SK-N-SH (cell line): Measurements from ENCODE around the gene TCHHL1. TPM values are rescaled to one million over a fixed set of nuclear protein-coding genes. Genes with fewer than 3 reads are reported as not detected.
A peak's percentile ranks its signal among the peaks of the same experiment; 100 is the strongest.

Source experiments
- CTCF ChIA-PET: fragments of 300-600, 350-600 bp; formaldehyde crosslinking; extraction: SDS; loops from one replicate; lab custom pipeline; 2021; lab: Yijun Ruan, JAX
- POLR2A ChIA-PET: fragments of 350-600 bp; sonication (Branson Sonifier 250); formaldehyde crosslinking; extraction: SDS; loops from one replicate; lab custom pipeline; 2020; ENCODE audit warnings: antibody characterized with exemption, inconsistent platforms; lab: Yijun Ruan, JAX
- DNase-seq: peaks from one replicate; pipeline ENCODE4 v3.0.0; 2012
- H2AFZ ChIP-seq: fragments of 200-600 bp; sonication (generic); 2 replicates; pipeline ENCODE4 v1.8.1; 2016; ENCODE audit warnings: antibody characterized with exemption, mild to moderate bottlenecking, low read depth
- H3F3A ChIP-seq: fragments of 200-600 bp; sonication (generic); replicated peaks from 2 replicates; pipeline ENCODE3; 2016; ENCODE audit warnings: antibody characterized with exemption, mild to moderate bottlenecking; ENCODE audit not compliant: insufficient read depth
- H3K27ac ChIP-seq, 2 experiments: fragments of 200-500 bp in 1 of 2; fragments of 200-600 bp in 1 of 2; sonication (Bioruptor generic) in 1 of 2; sonication (generic), shearing (Covaris generic) in 1 of 2; 2 replicates each; pipeline versions ENCODE4 v1.5.1 to v1.6.1; 2014 to 2016; ENCODE audit warnings: low read depth in 2 of 2, inconsistent platforms in 1 of 2, low read length in 1 of 2, mild to moderate bottlenecking in 1 of 2, mixed read lengths in 1 of 2
- H3K27me3 ChIP-seq: fragments of 200-600 bp; sonication (generic), shearing (Covaris generic); 2 replicates; pipeline ENCODE4 v1.6.1; 2016; ENCODE audit warnings: mixed run types; ENCODE audit not compliant: insufficient read depth
- H3K36me3 ChIP-seq, 2 experiments: fragments of 200-500 bp in 1 of 2; fragments of 200-600 bp in 1 of 2; sonication (Bioruptor generic) in 1 of 2; sonication (generic) in 1 of 2; replicated peaks in 1 of 2; 2 replicates each; pipeline versions ENCODE3 to v1.5.1; 2014 to 2016; ENCODE audit warnings: low read length in 1 of 2, mild to moderate bottlenecking in 1 of 2; ENCODE audit not compliant: insufficient read depth in 2 of 2, control insufficient read depth in 1 of 2
- H3K4me1 ChIP-seq, 2 experiments: fragments of 200-500 bp in 1 of 2; fragments of 200-600 bp in 1 of 2; sonication (Bioruptor generic) in 1 of 2; sonication (generic), shearing (Covaris generic) in 1 of 2; 2 replicates each; pipeline versions ENCODE4 v1.5.1 to v1.6.1; 2014 to 2016; ENCODE audit warnings: low read depth in 1 of 2, low read length in 1 of 2, mixed run types in 1 of 2; ENCODE audit not compliant: insufficient read depth in 2 of 2, control insufficient read depth in 1 of 2
- H3K4me2 ChIP-seq: fragments of 200-600 bp; sonication (generic), shearing (Covaris generic); 2 replicates; pipeline ENCODE4 v1.6.1; 2017; ENCODE audit warnings: mixed run types
- H3K4me3 ChIP-seq, 2 experiments: fragments of 200-500 bp in 1 of 2; fragments of 200-600 bp in 1 of 2; sonication (Bioruptor generic) in 1 of 2; sonication (generic), shearing (Covaris generic) in 1 of 2; 2 replicates each; pipeline versions ENCODE4 v1.5.1 to v1.8.1; 2014 to 2016; ENCODE audit warnings: low read depth in 2 of 2, inconsistent platforms in 1 of 2, low read length in 1 of 2, mild to moderate bottlenecking in 1 of 2, mixed read lengths in 1 of 2, moderate library complexity in 1 of 2
- H3K79me2 ChIP-seq: fragments of 200-600 bp; sonication (generic); 2 replicates; pipeline ENCODE4 v1.8.1; 2017; ENCODE audit warnings: mild to moderate bottlenecking; ENCODE audit not compliant: insufficient read depth
- H3K9ac ChIP-seq: fragments of 200-600 bp; sonication (generic); 2 replicates; pipeline ENCODE4 v1.6.1; 2017; ENCODE audit warnings: mixed run types
- H3K9me2 ChIP-seq: fragments of 200-600 bp; sonication (generic); 2 replicates; pipeline ENCODE4 v1.6.1; 2017; ENCODE audit warnings: mixed run types
- H3K9me3 ChIP-seq: fragments of 200-600 bp; sonication (generic); 2 replicates; pipeline ENCODE4 v1.6.1; 2017; ENCODE audit warnings: mixed run types, mild to moderate bottlenecking, moderate library complexity
- H4K20me1 ChIP-seq: fragments of 200-600 bp; sonication (generic); 2 replicates; pipeline ENCODE4 v1.6.1; 2017; ENCODE audit warnings: mild to moderate bottlenecking, mixed run types; ENCODE audit not compliant: insufficient read depth
- CTCF ChIP-seq: fragments of 200-600 bp; sonication (generic); IDR thresholded peaks from 2 replicates; pipeline ENCODE4 v1.6.1; 2017; ENCODE audit warnings: antibody characterized with exemption, mild to moderate bottlenecking, moderate library complexity
- FOXJ3 ChIP-seq: sonication (generic); formaldehyde crosslinking; IDR thresholded peaks from 2 replicates; pipeline ENCODE4 v1.5.1; 2020; ENCODE audit warnings: mild to moderate bottlenecking, missing genetic modification reagents
- JUND ChIP-seq: IDR thresholded peaks from 2 replicates; pipeline ENCODE4 v1.4.0; 2012
- MAX ChIP-seq: IDR thresholded peaks from 2 replicates; pipeline ENCODE4 v1.4.0; 2012; ENCODE audit warnings: low read depth
- NRF1 ChIP-seq: IDR thresholded peaks from 2 replicates; pipeline ENCODE4 v1.6.1; 2012; ENCODE audit warnings: low read depth, mild to moderate bottlenecking, low read length
- RCOR1 ChIP-seq: fragments of 150-350 bp; IDR thresholded peaks from 2 replicates; pipeline ENCODE4 v1.6.1; 2017; ENCODE audit warnings: antibody characterized with exemption, low read length
- SMC3 ChIP-seq: IDR thresholded peaks from 2 replicates; pipeline ENCODE4 v1.6.1; 2012; ENCODE audit warnings: low read depth, low read length, improper control_type of control experiment
- TAF1 ChIP-seq: IDR thresholded peaks from 2 replicates; pipeline ENCODE4 v1.6.1; 2012; ENCODE audit warnings: low read depth, mild to moderate bottlenecking, low read length, moderate library complexity, borderline replicate concordance
- YY1 ChIP-seq: IDR thresholded peaks from 2 replicates; pipeline ENCODE4 v1.4.0; 2012; ENCODE audit warnings: low read depth, mild to moderate bottlenecking
- WGBS: methylation state at CpG from one replicate; pipeline ENCODE4 v1.1.6; 2017; ENCODE audit warnings: low lambda C conversion rate; 5-methylcytosine and 5-hydroxymethylcytosine counted together
- polyA plus RNA-seq, 3 experiments: library from polyadenylated mRNA; depleted of rRNA; stranded (reverse); fragments of >200 nt; gene quantifications; 2 replicates each; pipeline ENCODE4 v1.2.3, GENCODE V29; 2012
- TF ChIP-seq, protein P1 (sequence below): fragments of 150-350 bp; IDR thresholded peaks from 2 replicates; pipeline ENCODE4 v1.6.1; 2017; ENCODE audit warnings: antibody characterized with exemption, low read length, low read depth, borderline replicate concordance

Gene TCHHL1
- polyA plus RNA-seq, 1 of the 3 experiments (the other 2 are of a cell fraction), result not detected

GRCh38 chr1:152111515-152111968, 22.7 kb upstream of the TCHHL1 start (continued):
- no peak for TF ChIP-seq CTCF
- TF ChIP-seq NRF1, result no peak
- TF ChIP-seq FOXJ3 (CRISPR knock-in tag), result no peak
- no peak for TF ChIP-seq JUND
- TF ChIP-seq SMC3, result no peak
- TF ChIP-seq, all 33 proteins: peak for 0

GRCh38 chr1:152110860-152111514, 22.1 kb upstream of the TCHHL1 start:
- H2AFZ ChIP-seq, result peak overlapping the region; percentile 91
- H3K79me2 ChIP-seq, result no peaks in the 10 kb centered on the region
- H3K4me3 ChIP-seq, result peak overlapping the region; percentile 15 to 63; a peak in 3 of 4 replicates
- no peak for DNase-seq
- H3K27ac ChIP-seq, result no peak overlapping the region
- H3K9me3 ChIP-seq, result no peaks in the 10 kb centered on the region
- H3K4me2 ChIP-seq, result peak overlapping the region; percentile 95
- ChIA-PET CTCF (no interaction called here), POLR2A (no interaction called here)
- no peaks in the 10 kb centered on the region for H3K36me3 ChIP-seq
- H3K4me1 ChIP-seq, result peaks cover 0 to 12% of the 10 kb centered on the region in 2 experiments; a peak in 1 of 4 replicates
- H3K27me3 ChIP-seq, result peaks cover 98% of the 10 kb centered on the region
- no peaks in the 10 kb centered on the region for H4K20me1 ChIP-seq
- peaks cover 3% of the 10 kb centered on the region for H3F3A ChIP-seq
- WGBS, result 2% methylated on average over 46 of the region's 60 CpGs
- no peak overlapping the region for H3K9ac ChIP-seq
- TF ChIP-seq RCOR1 (no peak), MAX (peak; percentile 35; the same call in 1 of the 2 replicates)
- TF ChIP-seq, all 33 proteins: peak for 1
- H3K9me2 ChIP-seq, result no peaks in the 10 kb centered on the region

GRCh38 chr1:152110365-152110859, 21.5 kb upstream of the TCHHL1 start:
- H3K79me2 ChIP-seq, result no peaks in the 10 kb centered on the region
- no peaks in the 10 kb centered on the region for H3K36me3 ChIP-seq
- no peak overlapping the region for H3K9ac ChIP-seq
- H3K27ac ChIP-seq, result no peak overlapping the region
- H3F3A ChIP-seq, result peaks cover 3% of the 10 kb centered on the region
- TF ChIP-seq TAF1, result no peak
- TF ChIP-seq, protein P1, sequence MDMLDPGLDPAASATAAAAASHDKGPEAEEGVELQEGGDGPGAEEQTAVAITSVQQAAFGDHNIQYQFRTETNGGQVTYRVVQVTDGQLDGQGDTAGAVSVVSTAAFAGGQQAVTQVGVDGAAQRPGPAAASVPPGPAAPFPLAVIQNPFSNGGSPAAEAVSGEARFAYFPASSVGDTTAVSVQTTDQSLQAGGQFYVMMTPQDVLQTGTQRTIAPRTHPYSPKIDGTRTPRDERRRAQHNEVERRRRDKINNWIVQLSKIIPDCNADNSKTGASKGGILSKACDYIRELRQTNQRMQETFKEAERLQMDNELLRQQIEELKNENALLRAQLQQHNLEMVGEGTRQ, result no peak
- TF ChIP-seq RCOR1, result no peak
- no peak for TF ChIP-seq YY1
- H4K20me1 ChIP-seq, result no peaks in the 10 kb centered on the region
- H3K9me3 ChIP-seq, result no peaks in the 10 kb centered on the region
- WGBS, result 1% methylated on average over 30 of the region's 31 CpGs
- peak overlapping the region; percentile 15 to 63; a peak in 3 of 4 replicates for H3K4me3 ChIP-seq
- peaks cover 100% of the 10 kb centered on the region for H3K27me3 ChIP-seq
- H2AFZ ChIP-seq, result peak overlapping the region; percentile 91
- CTCF ChIA-PET, result no interaction called here
- peak overlapping the region; percentile 95 for H3K4me2 ChIP-seq
- H3K9me2 ChIP-seq, result no peaks in the 10 kb centered on the region
- H3K4me1 ChIP-seq, result peaks cover 0 to 12% of the 10 kb centered on the region in 2 experiments; a peak in 1 of 4 replicates
- POLR2A ChIA-PET, result no interaction called here
- no peak for DNase-seq
